8988T (cell line): Measurements from ENCODE around the gene ANAPC2.

Experiments used
- DNase-seq: peaks from one replicate; pipeline ENCODE4 v3.0.0; 2011

The ANAPC2 gene

GRCh38 chr9:137214620-137215019 is 26.3 kb upstream of the ANAPC2 start:
- DNase-seq: no peak

- peak; percentile 90 for DNase-seq
Measured at GRCh38 chr9:137213160-137214060, 25.1 kb upstream of the ANAPC2 start.

- DNase-seq: peak; percentile 79
Measured at GRCh38 chr9:137212520-137212919, 24.2 kb upstream of the ANAPC2 start.

- DNase-seq: no peak
Measured at GRCh38 chr9:137211532-137211931, 23.2 kb upstream of the ANAPC2 start.

GRCh38 chr9:137206602-137207001 is 18.2 kb upstream of the ANAPC2 start:
- no peak for DNase-seq

- peak; percentile 99 for DNase-seq
Measured at GRCh38 chr9:137205126-137206069, 17.0 kb upstream of the ANAPC2 start, which contains the start of the genes NDOR1 and TMEM203. Gene NDOR1, plus strand, starts transcription at chr9:137205700. Its CDS starts 78 bp downstream, at chr9:137205778. Gene TMEM203, minus strand, starts transcription at chr9:137205648. Its CDS starts 234 bp downstream, at chr9:137205414.

- peak; percentile 47 for DNase-seq
Measured at GRCh38 chr9:137204731-137205125, 16.4 kb upstream of the ANAPC2 start.

- no peak for DNase-seq
Measured at GRCh38 chr9:137202966-137203365, 14.6 kb upstream of the ANAPC2 start.

- DNase-seq: peak; percentile 41
Measured at GRCh38 chr9:137201205-137201868, 13.0 kb upstream of the ANAPC2 start.

- DNase-seq: peak; percentile 100
Measured at GRCh38 chr9:137200311-137201204, 12.2 kb upstream of the ANAPC2 start, which contains the start of gene TPRN. Gene TPRN, minus strand, starts transcription at chr9:137200741. Its CDS starts 30 bp downstream, at chr9:137200711.

- DNase-seq: peak; percentile 47
Measured at GRCh38 chr9:137199411-137200121, 11.2 kb upstream of the ANAPC2 start.

GRCh38 chr9:137198902-137199283 is 10.5 kb upstream of the ANAPC2 start:
- DNase-seq: peak; percentile 41

- DNase-seq: peak; percentile 37
Measured at GRCh38 chr9:137198051-137198901, 9.9 kb upstream of the ANAPC2 start.

GRCh38 chr9:137195525-137196220 is 7.3 kb upstream of the ANAPC2 start:
- no peak for DNase-seq

GRCh38 chr9:137194909-137195308 is 6.5 kb upstream of the ANAPC2 start:
- DNase-seq: no peak

GRCh38 chr9:137194388-137194787 is 6.0 kb upstream of the ANAPC2 start:
- DNase-seq: no peak

GRCh38 chr9:137193771-137194170 is 5.4 kb upstream of the ANAPC2 start:
- DNase-seq: no peak

GRCh38 chr9:137192859-137193258 is 4.5 kb upstream of the ANAPC2 start:
- no peak for DNase-seq

GRCh38 chr9:137192448-137192780 is 4.1 kb upstream of the ANAPC2 start:
- no peak for DNase-seq
